IMR-90 (cell line): ENCODE measurements around the gene BRDT. TPM values are rescaled to one million over a fixed set of nuclear protein-coding genes. Genes with fewer than 3 reads are reported as not detected.

Experiments
- ATAC-seq: fragments of 200-7000 bp; cut with Tn5 transposase; 2 replicates; pipeline ENCODE4 v1.9.1; 2020; ENCODE audit warnings: low read depth, mild to moderate bottlenecking, moderate library complexity
- BruUV-seq: library from RNA; stranded (reverse); fragments of 400-500 nt; replicated peaks from 2 replicates; lab custom pipeline; 2021; lab: Mats Ljungman, UMichigan
- CTCF ChIA-PET: fragments of 300-600 bp; formaldehyde crosslinking; extraction: SDS; loops from one replicate; lab custom pipeline; 2021; ENCODE audit warnings: antibody characterized with exemption; lab: Yijun Ruan, JAX
- POLR2A ChIA-PET: fragments of 300-600 bp; sonication (Branson Sonifier 250); formaldehyde crosslinking; loops from one replicate; lab custom pipeline; 2022; ENCODE audit warnings: antibody characterized with exemption; ENCODE audit not compliant: unreplicated experiment; lab: Charles Lee
- DNase-seq: peaks from one replicate; pipeline ENCODE4 v3.0.0; 2013
- H2AFZ ChIP-seq: replicated peaks from 2 replicates; pipeline ENCODE3; 2013; ENCODE audit warnings: low read length, mild to moderate bottlenecking; ENCODE audit not compliant: poor library complexity
- H2AK5ac ChIP-seq: 2 replicates; pipeline ENCODE4 v1.6.1; 2013; ENCODE audit warnings: low read depth, low read length, inconsistent platforms
- H2AK9ac ChIP-seq: replicated peaks from 2 replicates; pipeline ENCODE3; 2013; ENCODE audit warnings: mild to moderate bottlenecking, low read depth, low read length, moderate library complexity; ENCODE audit not compliant: poor library complexity
- H2BK120ac ChIP-seq: 2 replicates; pipeline ENCODE4 v1.6.1; 2013; ENCODE audit warnings: low read depth, low read length, inconsistent platforms
- H2BK15ac ChIP-seq: 3 replicates; pipeline ENCODE4 v1.6.1; 2013; ENCODE audit warnings: low read depth, low read length, inconsistent platforms
- H2BK20ac ChIP-seq: 2 replicates; pipeline ENCODE4 v1.6.1; 2013; ENCODE audit warnings: low read depth, mild to moderate bottlenecking, inconsistent platforms, low read length, moderate library complexity
- H2BK5ac ChIP-seq: 2 replicates; pipeline ENCODE4 v1.6.1; 2013; ENCODE audit warnings: mild to moderate bottlenecking, low read depth, low read length, inconsistent platforms; ENCODE audit not compliant: poor library complexity, severe bottlenecking
- H3K14ac ChIP-seq: replicated peaks from 2 replicates; pipeline ENCODE4 v1.6.1; 2013; ENCODE audit warnings: low read depth, low read length, inconsistent platforms
- H3K18ac ChIP-seq: 2 replicates; pipeline ENCODE4 v1.6.1; 2013; ENCODE audit warnings: low read depth, low read length, control low read depth
- H3K23ac ChIP-seq: 2 replicates; pipeline ENCODE4 v1.6.1; 2013; ENCODE audit warnings: low read depth, low read length, inconsistent platforms
- H3K27ac ChIP-seq: 2 replicates; pipeline ENCODE4 v1.5.1; 2013; ENCODE audit warnings: mild to moderate bottlenecking, control low read depth, low read length; ENCODE audit not compliant: insufficient read depth
- H3K27me3 ChIP-seq: 2 replicates; pipeline ENCODE4 v1.6.1; 2013; ENCODE audit warnings: low read length; ENCODE audit not compliant: control insufficient read depth, insufficient read depth
- H3K36me3 ChIP-seq: 2 replicates; pipeline ENCODE4 v1.6.1; 2013; ENCODE audit warnings: low read length, mixed read lengths; ENCODE audit not compliant: control insufficient read depth, insufficient read depth
- H3K4ac ChIP-seq: 2 replicates; pipeline ENCODE4 v1.6.1; 2013; ENCODE audit warnings: low read depth, low read length, inconsistent platforms
- H3K4me1 ChIP-seq: 2 replicates; pipeline ENCODE4 v1.6.1; 2013; ENCODE audit warnings: low read length, mixed read lengths; ENCODE audit not compliant: control insufficient read depth, insufficient read depth
- H3K4me2 ChIP-seq: 2 replicates; pipeline ENCODE4 v1.6.1; 2013; ENCODE audit warnings: low read depth, mild to moderate bottlenecking, control low read depth, low read length, moderate library complexity
- H3K4me3 ChIP-seq: 2 replicates; pipeline ENCODE4 v1.5.1; 2013; ENCODE audit warnings: low read depth, mild to moderate bottlenecking, control low read depth, low read length, moderate library complexity; ENCODE audit not compliant: insufficient read depth
- H3K56ac ChIP-seq: 2 replicates; pipeline ENCODE4 v1.6.1; 2013; ENCODE audit warnings: low read length, inconsistent platforms; ENCODE audit not compliant: insufficient read depth; ENCODE audit errors: extremely low read depth
- H3K79me1 ChIP-seq, 2 experiments: 2 replicates each; pipeline ENCODE4 v1.6.1; 2013; ENCODE audit warnings: low read length in 2 of 2, inconsistent platforms in 1 of 2, low read depth in 1 of 2
- H3K9ac ChIP-seq: 2 replicates; pipeline ENCODE4 v1.6.1; 2013; ENCODE audit warnings: low read depth, low read length, control low read depth
- H3K9me1 ChIP-seq: 2 replicates; pipeline ENCODE4 v1.6.1; 2013; ENCODE audit warnings: low read length, inconsistent platforms; ENCODE audit not compliant: insufficient read depth
- H3K9me3 ChIP-seq: 2 replicates; pipeline ENCODE4 v1.6.1; 2013; ENCODE audit warnings: low read length; ENCODE audit not compliant: control insufficient read depth, insufficient read depth
- H4K20me1 ChIP-seq: 2 replicates; pipeline ENCODE4 v1.6.1; 2013; ENCODE audit warnings: low read length, inconsistent platforms; ENCODE audit not compliant: insufficient read depth
- H4K5ac ChIP-seq: 2 replicates; pipeline ENCODE4 v1.6.1; 2013; ENCODE audit warnings: mild to moderate bottlenecking, low read depth, low read length, control low read depth
- H4K8ac ChIP-seq, 2 experiments: 2 replicates each; pipeline ENCODE4 v1.6.1; 2013; ENCODE audit warnings: low read depth in 2 of 2, low read length in 2 of 2, control low read depth in 1 of 2, inconsistent platforms in 1 of 2
- H4K91ac ChIP-seq: 2 replicates; pipeline ENCODE4 v1.6.1; 2013; ENCODE audit warnings: low read depth, low read length, inconsistent platforms; ENCODE audit not compliant: insufficient read depth
- BHLHE40 ChIP-seq: fragments of 150-350 bp; IDR thresholded peaks from 2 replicates; pipeline ENCODE4 v1.6.1; 2016; ENCODE audit warnings: mild to moderate bottlenecking, low read depth, low read length
- CEBPB ChIP-seq: IDR thresholded peaks from 2 replicates; pipeline ENCODE4 v1.6.1; 2012; ENCODE audit warnings: low read depth, low read length, improper control_type of control experiment
- CHD1 ChIP-seq: IDR thresholded peaks from 2 replicates; pipeline ENCODE4 v1.6.1; 2012; ENCODE audit warnings: low read depth, low read length, improper control_type of control experiment
- FOS ChIP-seq: fragments of 150-350 bp; IDR thresholded peaks from 2 replicates; pipeline ENCODE4 v1.6.1; 2016; ENCODE audit warnings: low read depth, low read length
- MAFK ChIP-seq: IDR thresholded peaks from 2 replicates; pipeline ENCODE4 v1.6.1; 2012; ENCODE audit warnings: low read depth, low read length, improper control_type of control experiment
- MAZ ChIP-seq: IDR thresholded peaks from 2 replicates; pipeline ENCODE4 v1.6.1; 2012; ENCODE audit warnings: low read depth, mild to moderate bottlenecking, low read length, improper control_type of control experiment, moderate library complexity, borderline replicate concordance
- MXI1 ChIP-seq: IDR thresholded peaks from 2 replicates; pipeline ENCODE4 v1.6.1; 2012; ENCODE audit warnings: low read depth, mild to moderate bottlenecking, low read length, moderate library complexity, borderline replicate concordance
- POLR2A ChIP-seq: IDR thresholded peaks from 2 replicates; pipeline ENCODE4 v1.6.1; 2012; ENCODE audit warnings: mild to moderate bottlenecking, low read depth, low read length
- RAD21 ChIP-seq: IDR thresholded peaks from 2 replicates; pipeline ENCODE4 v1.6.1; 2012; ENCODE audit warnings: low read length, improper control_type of control experiment
- RCOR1 ChIP-seq: IDR thresholded peaks from 2 replicates; pipeline ENCODE4 v1.6.1; 2012; ENCODE audit warnings: mild to moderate bottlenecking, low read length, improper control_type of control experiment; ENCODE audit not compliant: insufficient replicate concordance
- RFX5 ChIP-seq: IDR thresholded peaks from 2 replicates; pipeline ENCODE4 v1.8.0; 2012; ENCODE audit warnings: low read depth, mild to moderate bottlenecking, low read length, moderate library complexity
- SMC3 ChIP-seq: fragments of 150-350 bp; IDR thresholded peaks from 2 replicates; pipeline ENCODE4 v1.6.1; 2016; ENCODE audit warnings: low read depth, mild to moderate bottlenecking, antibody characterized with exemption, low read length, moderate library complexity
- USF2 ChIP-seq: fragments of 150-350 bp; IDR thresholded peaks from 2 replicates; pipeline ENCODE4 v1.6.1; 2017; ENCODE audit warnings: mild to moderate bottlenecking, antibody characterized with exemption, low read length, low read depth
- WGBS, 2 experiments: methylation state at CpG; one replicate each; pipeline versions ENCODE4 v1.1.5 to v1.1.7; 2013; ENCODE audit warnings: missing lambda C conversion rate in 2 of 2; ENCODE audit not compliant: insufficient read length in 1 of 2; ENCODE audit errors: extremely low coverage in 2 of 2; 5-methylcytosine and 5-hydroxymethylcytosine counted together
- dilution Hi-C: fragments of 300-500 bp; cut with HindIII; formaldehyde crosslinking; loops from one replicate; pipeline ENCODE4 v1.14.3; 2018; ENCODE audit warnings: low sequenced_read_pairs; ENCODE audit not compliant: unreplicated experiment
- in situ Hi-C: fragments of 300-500 bp; cut with MboI; formaldehyde crosslinking; loops from 3 replicates; pipeline ENCODE4 v1.14.3; 2019; ENCODE audit warnings: low sequenced_read_pairs, inconsistent platforms, mixed read lengths
- intact Hi-C: fragments of 100-400 bp; cut with micrococcal nuclease; formaldehyde crosslinking; loops from 2 replicates; pipeline ENCODE4 v1.10.0; 2022
- polyA plus RNA-seq, 3 experiments: library from polyadenylated mRNA; depleted of rRNA; stranded (reverse); fragments of >200 nt; gene quantifications; 2 replicates each; pipeline ENCODE4 v1.2.3, GENCODE V29; 2012; ENCODE audit warnings: low replicate concordance in 1 of 3
- total RNA-seq: library from RNA; depleted of rRNA; stranded (reverse); fragments of >200 nt; gene quantifications from 2 replicates; pipeline ENCODE4 v1.2.3, GENCODE V29; 2012
- TF ChIP-seq, protein P1 (sequence below): conservative IDR thresholded peaks from 2 replicates; pipeline ENCODE4 v1.5.1; 2012; ENCODE audit warnings: mild to moderate bottlenecking, low read depth, low read length, improper control_type of control experiment
- TF ChIP-seq, protein P2 (sequence below): fragments of 150-350 bp; IDR thresholded peaks from 2 replicates; pipeline ENCODE4 v1.6.1; 2016; ENCODE audit warnings: low read depth, mild to moderate bottlenecking, low read length, moderate library complexity, borderline replicate concordance

BRDT gene
- total and polyA plus RNA-seq, 2 of the 4 experiments (the other 2 are of a cell fraction): not detected

DNA sequence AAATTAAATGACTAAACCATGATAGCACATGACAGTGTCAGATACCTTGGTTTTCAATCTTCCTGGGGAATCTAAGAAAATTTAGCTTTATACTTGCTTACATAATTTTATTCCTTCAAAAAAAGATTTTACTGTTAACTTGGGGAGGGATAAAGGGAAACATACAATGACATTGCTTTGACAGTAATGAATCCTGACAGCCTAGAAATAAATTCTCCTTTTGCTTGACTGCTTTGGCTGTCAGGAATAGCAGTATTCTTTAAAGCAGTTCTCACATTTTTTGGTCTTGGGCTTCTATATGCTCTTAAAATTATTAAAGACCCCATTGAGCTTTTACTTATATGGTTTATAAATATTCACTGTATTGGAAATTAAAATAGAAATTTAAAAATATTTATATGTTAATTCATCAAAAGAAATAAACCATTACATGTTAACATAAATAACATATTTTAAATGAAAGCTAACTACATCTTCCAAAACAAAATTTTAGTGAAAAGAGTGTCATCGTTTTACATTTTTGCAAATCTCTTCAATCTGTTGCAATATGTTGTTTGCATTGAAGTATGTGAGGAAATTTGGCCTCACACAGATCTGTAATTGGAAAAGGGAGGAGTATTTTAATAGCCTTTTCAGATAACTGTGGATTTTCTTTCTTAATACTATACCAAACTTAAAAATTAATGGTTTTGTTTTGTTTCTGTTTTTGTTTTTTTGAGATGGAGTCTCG, 96.7 kb downstream of the BRDT start:
- Histone ChIP-seq H4K5ac (no peak overlapping the region), H3K9ac (no peak overlapping the region), H3K18ac (no peak overlapping the region), H2BK120ac (no peak overlapping the region), H3K9me3 (no peaks in the 10 kb centered on the region), H3K4me2 (no peak overlapping the region), H4K91ac (no peak overlapping the region), H3K27me3 (no peaks in the 10 kb centered on the region), H3K27ac (no peak overlapping the region), H2BK20ac (no peak overlapping the region), H3K4ac (no peak overlapping the region), H3K36me3 (no peaks in the 10 kb centered on the region), H2AK5ac (no peak overlapping the region), H3K56ac (no peak overlapping the region), H3K23ac (no peak overlapping the region), H2BK15ac (no peak overlapping the region), H3K9me1 (no peaks in the 10 kb centered on the region), H3K14ac (no peak overlapping the region), H2AK9ac (no peak overlapping the region), H3K79me1 (no peaks in the 10 kb centered on the region), H3K4me3 (no peak overlapping the region), H4K20me1 (no peaks in the 10 kb centered on the region), H3K4me1 (peaks cover 1% of the 10 kb centered on the region; the same call in 1 of the 2 replicates), H2BK5ac (no peak overlapping the region), H2AFZ (no peak overlapping the region), H4K8ac (no peak overlapping the region)
- BruUV-seq: no TSS peak
- no CpG with 5 or more reads among the region's 2 CpGs for WGBS, 2 experiments
- CTCF ChIA-PET: interaction anchor here (1.3 kb wide), 1 partner anchor 10 kb away, joined by 3 read pairs; no protein-coding TSS in a partner anchor
- ATAC-seq (no peak), DNase-seq (no peak)
- dilution Hi-C loops: no loop called here
- intact Hi-C loops: no loop called here
- in situ Hi-C loops: no loop called here
- POLR2A ChIA-PET: interaction anchor here (0.6 kb wide), 2 partner anchors 15 to 250 kb away, joined by 3 to 4 read pairs; no protein-coding TSS in a partner anchor
- no peak for TF ChIP-seq SMC3
- TF ChIP-seq FOS: no peak
- TF ChIP-seq, protein P1, sequence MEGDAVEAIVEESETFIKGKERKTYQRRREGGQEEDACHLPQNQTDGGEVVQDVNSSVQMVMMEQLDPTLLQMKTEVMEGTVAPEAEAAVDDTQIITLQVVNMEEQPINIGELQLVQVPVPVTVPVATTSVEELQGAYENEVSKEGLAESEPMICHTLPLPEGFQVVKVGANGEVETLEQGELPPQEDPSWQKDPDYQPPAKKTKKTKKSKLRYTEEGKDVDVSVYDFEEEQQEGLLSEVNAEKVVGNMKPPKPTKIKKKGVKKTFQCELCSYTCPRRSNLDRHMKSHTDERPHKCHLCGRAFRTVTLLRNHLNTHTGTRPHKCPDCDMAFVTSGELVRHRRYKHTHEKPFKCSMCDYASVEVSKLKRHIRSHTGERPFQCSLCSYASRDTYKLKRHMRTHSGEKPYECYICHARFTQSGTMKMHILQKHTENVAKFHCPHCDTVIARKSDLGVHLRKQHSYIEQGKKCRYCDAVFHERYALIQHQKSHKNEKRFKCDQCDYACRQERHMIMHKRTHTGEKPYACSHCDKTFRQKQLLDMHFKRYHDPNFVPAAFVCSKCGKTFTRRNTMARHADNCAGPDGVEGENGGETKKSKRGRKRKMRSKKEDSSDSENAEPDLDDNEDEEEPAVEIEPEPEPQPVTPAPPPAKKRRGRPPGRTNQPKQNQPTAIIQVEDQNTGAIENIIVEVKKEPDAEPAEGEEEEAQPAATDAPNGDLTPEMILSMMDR: no peak
- no peak for TF ChIP-seq MXI1
- TF ChIP-seq MAFK: no peak
- TF ChIP-seq USF2: no peak
- TF ChIP-seq, protein P2, sequence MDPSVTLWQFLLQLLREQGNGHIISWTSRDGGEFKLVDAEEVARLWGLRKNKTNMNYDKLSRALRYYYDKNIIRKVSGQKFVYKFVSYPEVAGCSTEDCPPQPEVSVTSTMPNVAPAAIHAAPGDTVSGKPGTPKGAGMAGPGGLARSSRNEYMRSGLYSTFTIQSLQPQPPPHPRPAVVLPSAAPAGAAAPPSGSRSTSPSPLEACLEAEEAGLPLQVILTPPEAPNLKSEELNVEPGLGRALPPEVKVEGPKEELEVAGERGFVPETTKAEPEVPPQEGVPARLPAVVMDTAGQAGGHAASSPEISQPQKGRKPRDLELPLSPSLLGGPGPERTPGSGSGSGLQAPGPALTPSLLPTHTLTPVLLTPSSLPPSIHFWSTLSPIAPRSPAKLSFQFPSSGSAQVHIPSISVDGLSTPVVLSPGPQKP: no peak
- TF ChIP-seq BHLHE40: no peak
- no peak for TF ChIP-seq MAZ
- TF ChIP-seq CHD1: no peak
- no peak for TF ChIP-seq POLR2A
- TF ChIP-seq CEBPB: no peak
- no peak for TF ChIP-seq RAD21
- no peak for TF ChIP-seq RCOR1
- no peak for TF ChIP-seq RFX5
